Right ventricle myocardium superior (tissue), 1 donor: ENCODE data around the gene CHTF8. TPM values are rescaled to one million over a fixed set of nuclear protein-coding genes. Genes with fewer than 3 reads are reported as not detected.
"Not testable (repeated sequence)": the region's sequence is repeated elsewhere in the genome, so short reads cannot be mapped to it uniquely, and the experiment has no call there.

Experiments used
- ATAC-seq: fragments of 200-7000 bp; cut with Tn5 transposase; one replicate; pipeline ENCODE4 v1.9.1; 2020; ENCODE audit warnings: mild to moderate bottlenecking; ENCODE audit not compliant: poor library complexity
- DNase-seq: peaks from one replicate; pipeline ENCODE4 v3.0.0-alpha.2; 2020
- intact Hi-C: fragments of 100-400 bp; cut with DNase I; formaldehyde crosslinking; loops from one replicate; pipeline ENCODE4 v1.11.2; 2022
- long read RNA-seq: library from polyadenylated mRNA; unstranded; transcript quantifications from one replicate; pipeline ENCODE4 v2.0.0, GENCODE V29; 2021
- total RNA-seq: library from RNA; stranded (reverse); fragmentation: NEBNext Ultra II Directional; extraction: Animal tissue kit (Norgen Biotek cat#: 25700); gene quantifications from one replicate; pipeline ENCODE4 v1.2.1, GENCODE V29; 2021
- donor health status: DM: no; HTN: yes; CAD: no; lungs with severe emphysema.

CHTF8 gene
- 52.5 TPM for total RNA-seq
- long read RNA-seq, transcript CHTF8-205 (3 exons, 856 nt), result minor isoform, 31 of 117 reads
- long read RNA-seq, transcript CHTF8-211 (2 exons, 734 nt), result minor isoform, 5 of 117 reads
- long read RNA-seq, transcript CHTF8-209 (3 exons, 831 nt), result minor isoform, 10 of 117 reads
- long read RNA-seq, transcript CHTF8-203 (4 exons, 2,903 nt), result major isoform, 58 of 117 reads
- long read RNA-seq, partial matches to known transcripts, result 2 of 117 reads
- long read RNA-seq, other reads (novel, unspliced or antisense), result 6 of 117 reads

- intact Hi-C loops, result loop anchor here (10.0 kb wide), 1 partner anchor 62 kb away; no protein-coding TSS in a partner anchor
- DNase-seq (peak; percentile 92), ATAC-seq (peak; percentile 97)
These were observed at the start of gene CHTF8, which contains the start of gene UTP4 for GRCh38 chr16:69132424-69133252. Gene CHTF8 (minus strand): TSS chr16:69132588. CDS start chr16:69121458, 11,130 bp downstream. Gene UTP4 (plus strand): TSS chr16:69132649. CDS start chr16:69133460, 811 bp downstream.

GRCh38 chr16:69180011-69180338, 47.6 kb upstream of the CHTF8 start:
- intact Hi-C loops, result no loop called here
- DNase-seq, result no peak
- peak; percentile 45 for ATAC-seq

GRCh38 chr16:69179328-69180010, 47.1 kb upstream of the CHTF8 start:
- ATAC-seq, result peak; percentile 89
- intact Hi-C loops, result no loop called here
- DNase-seq, result peak; percentile 82

- ATAC-seq, result no peak
- intact Hi-C loops, result no loop called here
- DNase-seq, result no peak
These were observed 43.8 kb upstream of the CHTF8 start for GRCh38 chr16:69176033-69176800.

- intact Hi-C loops, result no loop called here
- DNase-seq (no peak), ATAC-seq (no peak)
These were observed 39.1 kb upstream of the CHTF8 start for GRCh38 chr16:69171325-69172084.

- no peak for ATAC-seq
- DNase-seq, result no peak
- intact Hi-C loops, result no loop called here
These were observed 37.4 kb upstream of the CHTF8 start for GRCh38 chr16:69169607-69170352.

- intact Hi-C loops, result no loop called here
- DNase-seq (no peak), ATAC-seq (no peak)
These were observed 36.7 kb upstream of the CHTF8 start for GRCh38 chr16:69169051-69169450.

GRCh38 chr16:69166946-69167930, 34.9 kb upstream of the CHTF8 start:
- no peak for DNase-seq
- no peak for ATAC-seq
- intact Hi-C loops, result no loop called here

- DNase-seq (no peak), ATAC-seq (no peak)
- intact Hi-C loops, result no loop called here
These were observed 33.9 kb upstream of the CHTF8 start for GRCh38 chr16:69166221-69166833.

- intact Hi-C loops, result no loop called here
- DNase-seq, result no peak
- ATAC-seq, result no peak
These were observed 33.2 kb upstream of the CHTF8 start for GRCh38 chr16:69165584-69165983.

GRCh38 chr16:69160192-69160591, 27.8 kb upstream of the CHTF8 start:
- intact Hi-C loops, result no loop called here
- ATAC-seq (no peak), DNase-seq (no peak)

GRCh38 chr16:69157196-69157595, 24.8 kb upstream of the CHTF8 start:
- ATAC-seq (no peak), DNase-seq (no peak)
- intact Hi-C loops, result no loop called here

- intact Hi-C loops, result loop anchor here (2.0 kb wide), 1 partner anchor 138 kb away; no protein-coding TSS in a partner anchor
- ATAC-seq (peak; percentile 89), DNase-seq (no peak)
These were observed 17.9 kb upstream of the CHTF8 start for GRCh38 chr16:69150146-69150865.

- intact Hi-C loops, result loop anchor here (2.0 kb wide), 1 partner anchor 139 kb away; no protein-coding TSS in a partner anchor
- not testable (repeated sequence) for ATAC-seq, DNase-seq
These were observed 17.2 kb upstream of the CHTF8 start for GRCh38 chr16:69149621-69150020.

GRCh38 chr16:69145658-69146057, 13.3 kb upstream of the CHTF8 start:
- DNase-seq (no peak), ATAC-seq (no peak)
- intact Hi-C loops, result no loop called here
